ENCODE results near the gene PDLIM3.

PDLIM3 gene, protein sequence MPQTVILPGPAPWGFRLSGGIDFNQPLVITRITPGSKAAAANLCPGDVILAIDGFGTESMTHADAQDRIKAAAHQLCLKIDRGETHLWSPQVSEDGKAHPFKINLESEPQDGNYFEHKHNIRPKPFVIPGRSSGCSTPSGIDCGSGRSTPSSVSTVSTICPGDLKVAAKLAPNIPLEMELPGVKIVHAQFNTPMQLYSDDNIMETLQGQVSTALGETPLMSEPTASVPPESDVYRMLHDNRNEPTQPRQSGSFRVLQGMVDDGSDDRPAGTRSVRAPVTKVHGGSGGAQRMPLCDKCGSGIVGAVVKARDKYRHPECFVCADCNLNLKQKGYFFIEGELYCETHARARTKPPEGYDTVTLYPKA

DNA sequence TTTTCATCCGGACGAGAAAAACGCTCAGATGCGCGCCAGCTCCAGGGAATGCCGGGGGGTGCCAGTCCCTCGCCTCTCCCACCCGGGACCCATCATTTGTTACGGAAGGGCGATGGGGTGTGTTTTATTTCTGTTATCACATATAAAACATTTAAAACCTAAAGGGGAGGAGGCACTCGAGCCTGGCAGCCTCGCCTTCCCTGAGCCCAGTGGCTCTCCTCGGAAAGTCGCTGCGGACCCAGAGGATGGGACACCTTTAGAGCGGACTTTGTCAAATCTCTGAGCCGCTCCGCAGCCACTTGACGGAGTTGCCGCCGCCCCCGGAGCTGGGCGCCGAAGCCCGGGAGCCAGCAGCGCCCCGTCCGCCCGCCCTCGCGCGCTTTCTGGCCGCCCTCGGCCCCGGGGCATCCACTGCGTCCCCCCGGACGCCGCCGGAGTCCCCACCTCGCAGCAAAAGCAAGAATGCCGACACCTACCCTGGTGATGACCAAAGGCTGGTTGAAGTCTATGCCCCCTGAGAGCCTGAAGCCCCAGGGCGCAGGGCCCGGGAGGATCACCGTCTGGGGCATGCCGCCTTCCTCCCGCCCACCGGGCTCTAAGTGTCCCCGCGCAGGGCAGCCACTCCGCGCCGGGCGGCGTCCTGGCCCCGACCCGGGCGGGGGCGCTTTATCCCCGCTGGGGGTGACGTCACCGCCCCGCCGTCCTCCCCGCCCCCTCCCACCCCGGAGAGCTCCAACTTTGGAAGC, at the start of gene PDLIM3:
PDLIM3 (minus strand) TSS at position 642 of the 746 bp plus-strand sequence; CDS start at position 569, 73 bp downstream.
- Mint-ChIP-seq H3K27me3 (peaks cover 46% of the 10 kb centered on the region), H3K9me3 (no peaks in the 10 kb centered on the region), H3K27ac (no peak within 1 kb of the TSS), H3K4me3 (peak within 1 kb of the TSS; percentile 42), H3K36me3 (ENCODE audit: low read depth) (no peaks in the 10 kb centered on the region), H3K4me1 (ENCODE audit: low read depth) (peaks cover 3% of the 10 kb centered on the region)

GRCh38 chr4:185583813-185584212, 48.5 kb upstream of the PDLIM3 start:
- Mint-ChIP-seq H3K27me3 (peaks cover 66% of the 10 kb centered on the region), H3K9me3 (no peaks in the 10 kb centered on the region), H3K27ac (no peak overlapping the region), H3K36me3 (ENCODE audit: low read depth) (peaks cover 6% of the 10 kb centered on the region), H3K4me1 (ENCODE audit: low read depth) (peaks cover 13% of the 10 kb centered on the region), H3K4me3 (no peak overlapping the region)

GRCh38 chr4:185582651-185583400, 47.5 kb upstream of the PDLIM3 start:
- peaks cover 12% of the 10 kb centered on the region for H3K4me1 Mint-ChIP-seq (ENCODE audit: low read depth)
- no peaks in the 10 kb centered on the region for H3K9me3 Mint-ChIP-seq
- H3K4me3 Mint-ChIP-seq, result no peak overlapping the region
- peaks cover 6% of the 10 kb centered on the region for H3K36me3 Mint-ChIP-seq (ENCODE audit: low read depth)
- peaks cover 60% of the 10 kb centered on the region for H3K27me3 Mint-ChIP-seq
- no peak overlapping the region for H3K27ac Mint-ChIP-seq

GRCh38 chr4:185580699-185581098, 45.4 kb upstream of the PDLIM3 start:
- Mint-ChIP-seq H3K36me3 (ENCODE audit: low read depth) (no peaks in the 10 kb centered on the region), H3K27me3 (peaks cover 46% of the 10 kb centered on the region), H3K9me3 (no peaks in the 10 kb centered on the region), H3K4me1 (ENCODE audit: low read depth) (no peaks in the 10 kb centered on the region), H3K27ac (no peak overlapping the region), H3K4me3 (no peak overlapping the region)

- H3K4me1 Mint-ChIP-seq (ENCODE audit: low read depth), result no peaks in the 10 kb centered on the region
Measured at GRCh38 chr4:185578284-185578683, 43.0 kb upstream of the PDLIM3 start.

GRCh38 chr4:185576962-185577950, 41.9 kb upstream of the PDLIM3 start:
- Mint-ChIP-seq H3K4me3 (no peak overlapping the region), H3K9me3 (no peaks in the 10 kb centered on the region), H3K27ac (no peak overlapping the region), H3K4me1 (ENCODE audit: low read depth) (no peaks in the 10 kb centered on the region), H3K27me3 (peaks cover 28% of the 10 kb centered on the region), H3K36me3 (ENCODE audit: low read depth) (no peaks in the 10 kb centered on the region)

More at GRCh38 chr4:185578284-185578683, 43.0 kb upstream of the PDLIM3 start:
- no peaks in the 10 kb centered on the region for H3K36me3 Mint-ChIP-seq (ENCODE audit: low read depth)
- peaks cover 37% of the 10 kb centered on the region for H3K27me3 Mint-ChIP-seq
- H3K27ac Mint-ChIP-seq, result no peak overlapping the region
- no peak overlapping the region for H3K4me3 Mint-ChIP-seq
- H3K9me3 Mint-ChIP-seq, result no peaks in the 10 kb centered on the region

DNA sequence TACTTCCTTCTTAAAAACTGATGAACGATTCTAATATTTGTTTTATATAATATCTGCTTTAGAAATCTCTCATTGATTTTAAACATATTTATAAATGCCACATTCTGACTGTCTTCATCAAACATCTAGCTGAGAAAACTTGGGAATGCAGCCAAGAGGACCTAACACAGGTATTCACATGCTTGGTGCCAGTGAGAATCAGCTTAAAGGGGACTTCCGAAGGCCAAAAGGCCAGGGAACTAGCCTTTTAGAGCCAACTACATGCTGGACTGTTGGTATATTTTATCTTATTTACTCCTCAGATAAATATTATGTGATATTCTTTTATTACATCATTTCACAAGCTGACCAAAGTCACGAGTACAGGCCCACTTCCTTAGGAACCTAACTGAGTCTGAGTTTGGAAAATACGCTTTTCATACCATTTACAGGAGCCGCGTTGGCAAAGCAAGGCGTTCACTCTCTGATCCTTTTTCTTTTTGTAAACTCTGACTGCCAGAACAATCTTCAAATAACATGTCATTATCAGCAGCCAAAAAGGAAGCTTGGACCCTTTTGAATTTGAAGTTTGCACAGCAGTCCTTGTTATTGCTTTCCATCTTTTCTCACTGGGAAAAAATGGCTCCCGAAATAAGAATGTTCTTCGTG, 41.1 kb upstream of the PDLIM3 start:
- H3K36me3 Mint-ChIP-seq (ENCODE audit: low read depth), result no peaks in the 10 kb centered on the region
- peaks cover 25% of the 10 kb centered on the region for H3K27me3 Mint-ChIP-seq
- H3K9me3 Mint-ChIP-seq, result no peaks in the 10 kb centered on the region
- no peak overlapping the region for H3K27ac Mint-ChIP-seq
- no peaks in the 10 kb centered on the region for H3K4me1 Mint-ChIP-seq (ENCODE audit: low read depth)
- no peak overlapping the region for H3K4me3 Mint-ChIP-seq

- Mint-ChIP-seq H3K36me3 (ENCODE audit: low read depth) (no peaks in the 10 kb centered on the region), H3K4me1 (ENCODE audit: low read depth) (no peaks in the 10 kb centered on the region), H3K4me3 (no peak overlapping the region), H3K9me3 (no peaks in the 10 kb centered on the region), H3K27ac (no peak overlapping the region), H3K27me3 (peaks cover 18% of the 10 kb centered on the region)
Measured at GRCh38 chr4:185573651-185574199, 38.4 kb upstream of the PDLIM3 start.

- Mint-ChIP-seq H3K36me3 (ENCODE audit: low read depth) (no peaks in the 10 kb centered on the region), H3K4me3 (no peak overlapping the region), H3K27ac (no peak overlapping the region), H3K27me3 (peaks cover 13% of the 10 kb centered on the region), H3K9me3 (no peaks in the 10 kb centered on the region), H3K4me1 (ENCODE audit: low read depth) (no peaks in the 10 kb centered on the region)
Measured at GRCh38 chr4:185570727-185571126, 35.4 kb upstream of the PDLIM3 start.

DNA sequence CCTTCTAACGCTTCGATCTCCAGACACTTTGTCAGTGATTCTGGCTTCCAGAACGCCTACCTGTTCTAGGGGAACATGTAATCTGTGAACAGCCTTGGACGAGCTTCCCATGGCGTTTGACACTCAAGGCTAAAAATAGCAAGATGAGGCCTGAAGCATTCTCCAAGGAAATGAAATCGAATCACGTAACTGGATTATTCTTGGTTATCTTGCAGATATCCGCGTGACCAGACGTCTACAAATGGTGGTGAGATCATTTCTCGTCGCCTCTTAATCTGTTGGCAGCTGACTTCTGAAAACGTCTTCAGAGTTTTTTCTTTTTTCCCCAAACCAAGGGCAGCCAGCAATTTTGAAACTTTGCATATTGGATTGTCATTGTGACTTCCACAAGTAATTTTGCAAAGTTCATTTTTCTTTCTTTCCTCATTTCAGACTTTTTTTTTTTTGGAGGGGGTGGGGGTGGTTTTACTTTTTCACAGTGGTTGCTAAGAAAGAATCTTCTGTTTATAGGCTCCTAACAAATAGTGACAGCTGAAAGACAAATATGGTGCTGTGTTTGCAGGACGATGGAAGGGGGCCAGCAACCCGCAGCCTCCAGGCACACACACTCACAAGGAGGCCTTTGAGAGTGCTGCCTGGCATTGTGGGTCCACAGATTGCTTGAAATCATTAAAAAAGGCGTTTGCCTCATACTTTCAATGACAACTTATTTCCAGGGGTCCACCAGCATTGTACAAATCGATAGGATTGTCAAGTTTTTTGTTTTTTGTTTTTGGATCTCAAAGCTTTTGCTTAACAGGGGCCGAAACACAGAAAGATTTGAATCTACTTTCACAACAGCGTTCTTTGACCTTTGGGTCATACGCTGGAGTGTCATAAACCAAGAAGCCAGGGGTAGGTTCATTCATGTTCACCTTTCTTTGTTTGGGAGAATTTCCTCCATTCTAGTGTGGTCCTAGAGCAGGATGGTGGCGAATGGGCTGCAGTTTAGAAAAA, 32.4 kb upstream of the PDLIM3 start:
- Mint-ChIP-seq H3K36me3 (ENCODE audit: low read depth) (no peaks in the 10 kb centered on the region), H3K4me3 (no peak overlapping the region), H3K27me3 (peaks cover 5% of the 10 kb centered on the region), H3K9me3 (no peaks in the 10 kb centered on the region), H3K27ac (no peak overlapping the region), H3K4me1 (ENCODE audit: low read depth) (no peaks in the 10 kb centered on the region)

GRCh38 chr4:185566972-185567371, 31.7 kb upstream of the PDLIM3 start:
- no peaks in the 10 kb centered on the region for H3K36me3 Mint-ChIP-seq (ENCODE audit: low read depth)
- H3K4me1 Mint-ChIP-seq (ENCODE audit: low read depth), result no peaks in the 10 kb centered on the region
- no peak overlapping the region for H3K27ac Mint-ChIP-seq
- H3K9me3 Mint-ChIP-seq, result no peaks in the 10 kb centered on the region
- peaks cover 5% of the 10 kb centered on the region for H3K27me3 Mint-ChIP-seq
- no peak overlapping the region for H3K4me3 Mint-ChIP-seq

- Mint-ChIP-seq H3K4me3 (no peak overlapping the region), H3K27me3 (peaks cover 5% of the 10 kb centered on the region), H3K9me3 (peaks cover 4% of the 10 kb centered on the region), H3K36me3 (ENCODE audit: low read depth) (no peaks in the 10 kb centered on the region), H3K4me1 (ENCODE audit: low read depth) (no peaks in the 10 kb centered on the region), H3K27ac (no peak overlapping the region)
Measured at GRCh38 chr4:185566425-185566824, 31.1 kb upstream of the PDLIM3 start.
